Body of pancreas (tissue), 4 donors: Measurements from ENCODE around the gene RRAGB.

ENCODE experiments used
- POLR2A ChIP-seq, 3 donors: fragments of 450-650 bp; IDR thresholded peaks; one replicate each; pipeline ENCODE4 v1.6.1; 2016; ENCODE audit warnings: antibody characterized with exemption in 3 of 3, mild to moderate bottlenecking in 2 of 3
- TF ChIP-seq, protein P1 (sequence below), 7 experiments: fragments of 450-650 bp in 4 of 7; fragments of 200-600 bp in 3 of 7; sonication (generic) in 3 of 7; IDR thresholded peaks; one replicate each; pipeline ENCODE4 v1.5.1; 2016 to 2019; ENCODE audit warnings: antibody characterized with exemption in 7 of 7

- TF ChIP-seq, protein P1, sequence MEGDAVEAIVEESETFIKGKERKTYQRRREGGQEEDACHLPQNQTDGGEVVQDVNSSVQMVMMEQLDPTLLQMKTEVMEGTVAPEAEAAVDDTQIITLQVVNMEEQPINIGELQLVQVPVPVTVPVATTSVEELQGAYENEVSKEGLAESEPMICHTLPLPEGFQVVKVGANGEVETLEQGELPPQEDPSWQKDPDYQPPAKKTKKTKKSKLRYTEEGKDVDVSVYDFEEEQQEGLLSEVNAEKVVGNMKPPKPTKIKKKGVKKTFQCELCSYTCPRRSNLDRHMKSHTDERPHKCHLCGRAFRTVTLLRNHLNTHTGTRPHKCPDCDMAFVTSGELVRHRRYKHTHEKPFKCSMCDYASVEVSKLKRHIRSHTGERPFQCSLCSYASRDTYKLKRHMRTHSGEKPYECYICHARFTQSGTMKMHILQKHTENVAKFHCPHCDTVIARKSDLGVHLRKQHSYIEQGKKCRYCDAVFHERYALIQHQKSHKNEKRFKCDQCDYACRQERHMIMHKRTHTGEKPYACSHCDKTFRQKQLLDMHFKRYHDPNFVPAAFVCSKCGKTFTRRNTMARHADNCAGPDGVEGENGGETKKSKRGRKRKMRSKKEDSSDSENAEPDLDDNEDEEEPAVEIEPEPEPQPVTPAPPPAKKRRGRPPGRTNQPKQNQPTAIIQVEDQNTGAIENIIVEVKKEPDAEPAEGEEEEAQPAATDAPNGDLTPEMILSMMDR (IDR thresholded peaks at IDR 0.05), result no peak
- no peak for TF ChIP-seq POLR2A (IDR thresholded peaks at IDR 0.05)
Measured at GRCh38 chrX:55787727-55788126, 70.2 kb downstream of the RRAGB start.
